H1 (cell line): ENCODE results near the gene MOCS1. TPM values are rescaled to one million over a fixed set of nuclear protein-coding genes. Genes with fewer than 3 reads are reported as not detected.

ENCODE experiments used
- polyA plus RNA-seq, 7 experiments: library from polyadenylated mRNA; depleted of rRNA in 3 of 7; stranded (reverse) in 5 of 7; unstranded in 2 of 7; fragments of >200 nt in 5 of 7; fragments of 200-250 nt in 2 of 7; gene quantifications; 1 replicate in 5 of 7; 2 replicates in 1 of 7; 4 replicates in 1 of 7; pipeline versions ENCODE4 v1.2.1 to v1.2.3, GENCODE V29; 2011 to 2013; ENCODE audit warnings: missing spikeins in 2 of 7, mixed read lengths in 2 of 7
- total RNA-seq: library from RNA; stranded (reverse); fragmentation: NEBNext Ultra II Directional; extraction: Animal tissue kit (Norgen Biotek cat#: 25700); gene quantifications from 2 replicates; pipeline ENCODE4 v1.2.1, GENCODE V29; 2021
- TF ChIP-seq, protein P1 (sequence below): fragments of 300-600 bp; sonication (generic); IDR thresholded peaks from 2 replicates; pipeline ENCODE4 v1.7.1; 2012; ENCODE audit warnings: low read length, moderate library complexity, mild to moderate bottlenecking, inconsistent platforms; ENCODE audit not compliant: insufficient replicate concordance
- TF ChIP-seq, protein P2 (sequence below), 3 experiments: IDR thresholded peaks; 1 replicate in 2 of 3; 2 replicates in 1 of 3; pipeline versions ENCODE4 v1.5.1 to v1.6.1; 2011; ENCODE audit warnings: low read length in 3 of 3, mild to moderate bottlenecking in 3 of 3, inconsistent platforms in 2 of 3, low read depth in 1 of 3, moderate library complexity in 1 of 3; ENCODE audit not compliant: insufficient read depth in 1 of 3; ENCODE audit errors: control extremely low read depth in 1 of 3

MOCS1 gene
- total and polyA plus RNA-seq, 2 of the 8 experiments (the other 6 are each of a cell fraction or from before 2014, with no cell fraction given): 13.4 to 19.7 TPM

DNA sequence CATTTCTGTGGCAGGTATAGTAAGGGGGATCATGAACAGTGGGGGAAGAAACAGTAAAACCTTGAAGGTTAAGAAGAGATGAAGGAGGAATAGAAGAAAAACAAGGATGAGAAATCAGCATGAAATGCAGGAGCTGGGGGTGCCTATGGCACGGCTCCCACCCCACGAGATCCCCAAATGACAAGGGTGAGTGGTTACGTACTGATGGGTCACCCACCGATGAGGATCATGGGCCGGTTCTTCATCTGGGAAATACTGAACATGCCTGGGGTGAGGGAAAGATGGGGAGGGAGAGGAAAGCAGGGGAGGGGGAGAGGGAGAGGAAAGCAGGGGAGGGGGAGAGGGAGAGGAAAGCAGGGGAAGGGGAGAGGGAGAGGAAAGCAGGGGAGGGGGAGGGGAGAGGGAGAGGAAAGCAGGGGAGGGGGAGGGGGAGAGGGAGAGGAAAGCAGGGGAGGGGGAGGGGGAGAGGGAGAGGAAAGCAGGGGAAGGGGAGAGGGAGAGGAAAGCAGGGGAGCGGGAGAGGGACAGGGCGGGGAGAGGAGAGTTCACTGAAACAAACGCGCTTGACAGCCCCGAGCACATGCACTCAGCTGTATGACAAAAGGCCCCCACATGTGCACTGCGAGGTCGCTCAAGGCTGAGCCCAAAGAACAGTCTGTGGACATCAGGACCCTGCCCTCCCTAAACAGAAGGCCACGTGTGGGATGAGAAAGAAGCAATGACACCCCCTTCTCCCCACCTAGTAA lies 25.3 kb downstream of the MOCS1 start (continued):
- TF ChIP-seq, protein P1, sequence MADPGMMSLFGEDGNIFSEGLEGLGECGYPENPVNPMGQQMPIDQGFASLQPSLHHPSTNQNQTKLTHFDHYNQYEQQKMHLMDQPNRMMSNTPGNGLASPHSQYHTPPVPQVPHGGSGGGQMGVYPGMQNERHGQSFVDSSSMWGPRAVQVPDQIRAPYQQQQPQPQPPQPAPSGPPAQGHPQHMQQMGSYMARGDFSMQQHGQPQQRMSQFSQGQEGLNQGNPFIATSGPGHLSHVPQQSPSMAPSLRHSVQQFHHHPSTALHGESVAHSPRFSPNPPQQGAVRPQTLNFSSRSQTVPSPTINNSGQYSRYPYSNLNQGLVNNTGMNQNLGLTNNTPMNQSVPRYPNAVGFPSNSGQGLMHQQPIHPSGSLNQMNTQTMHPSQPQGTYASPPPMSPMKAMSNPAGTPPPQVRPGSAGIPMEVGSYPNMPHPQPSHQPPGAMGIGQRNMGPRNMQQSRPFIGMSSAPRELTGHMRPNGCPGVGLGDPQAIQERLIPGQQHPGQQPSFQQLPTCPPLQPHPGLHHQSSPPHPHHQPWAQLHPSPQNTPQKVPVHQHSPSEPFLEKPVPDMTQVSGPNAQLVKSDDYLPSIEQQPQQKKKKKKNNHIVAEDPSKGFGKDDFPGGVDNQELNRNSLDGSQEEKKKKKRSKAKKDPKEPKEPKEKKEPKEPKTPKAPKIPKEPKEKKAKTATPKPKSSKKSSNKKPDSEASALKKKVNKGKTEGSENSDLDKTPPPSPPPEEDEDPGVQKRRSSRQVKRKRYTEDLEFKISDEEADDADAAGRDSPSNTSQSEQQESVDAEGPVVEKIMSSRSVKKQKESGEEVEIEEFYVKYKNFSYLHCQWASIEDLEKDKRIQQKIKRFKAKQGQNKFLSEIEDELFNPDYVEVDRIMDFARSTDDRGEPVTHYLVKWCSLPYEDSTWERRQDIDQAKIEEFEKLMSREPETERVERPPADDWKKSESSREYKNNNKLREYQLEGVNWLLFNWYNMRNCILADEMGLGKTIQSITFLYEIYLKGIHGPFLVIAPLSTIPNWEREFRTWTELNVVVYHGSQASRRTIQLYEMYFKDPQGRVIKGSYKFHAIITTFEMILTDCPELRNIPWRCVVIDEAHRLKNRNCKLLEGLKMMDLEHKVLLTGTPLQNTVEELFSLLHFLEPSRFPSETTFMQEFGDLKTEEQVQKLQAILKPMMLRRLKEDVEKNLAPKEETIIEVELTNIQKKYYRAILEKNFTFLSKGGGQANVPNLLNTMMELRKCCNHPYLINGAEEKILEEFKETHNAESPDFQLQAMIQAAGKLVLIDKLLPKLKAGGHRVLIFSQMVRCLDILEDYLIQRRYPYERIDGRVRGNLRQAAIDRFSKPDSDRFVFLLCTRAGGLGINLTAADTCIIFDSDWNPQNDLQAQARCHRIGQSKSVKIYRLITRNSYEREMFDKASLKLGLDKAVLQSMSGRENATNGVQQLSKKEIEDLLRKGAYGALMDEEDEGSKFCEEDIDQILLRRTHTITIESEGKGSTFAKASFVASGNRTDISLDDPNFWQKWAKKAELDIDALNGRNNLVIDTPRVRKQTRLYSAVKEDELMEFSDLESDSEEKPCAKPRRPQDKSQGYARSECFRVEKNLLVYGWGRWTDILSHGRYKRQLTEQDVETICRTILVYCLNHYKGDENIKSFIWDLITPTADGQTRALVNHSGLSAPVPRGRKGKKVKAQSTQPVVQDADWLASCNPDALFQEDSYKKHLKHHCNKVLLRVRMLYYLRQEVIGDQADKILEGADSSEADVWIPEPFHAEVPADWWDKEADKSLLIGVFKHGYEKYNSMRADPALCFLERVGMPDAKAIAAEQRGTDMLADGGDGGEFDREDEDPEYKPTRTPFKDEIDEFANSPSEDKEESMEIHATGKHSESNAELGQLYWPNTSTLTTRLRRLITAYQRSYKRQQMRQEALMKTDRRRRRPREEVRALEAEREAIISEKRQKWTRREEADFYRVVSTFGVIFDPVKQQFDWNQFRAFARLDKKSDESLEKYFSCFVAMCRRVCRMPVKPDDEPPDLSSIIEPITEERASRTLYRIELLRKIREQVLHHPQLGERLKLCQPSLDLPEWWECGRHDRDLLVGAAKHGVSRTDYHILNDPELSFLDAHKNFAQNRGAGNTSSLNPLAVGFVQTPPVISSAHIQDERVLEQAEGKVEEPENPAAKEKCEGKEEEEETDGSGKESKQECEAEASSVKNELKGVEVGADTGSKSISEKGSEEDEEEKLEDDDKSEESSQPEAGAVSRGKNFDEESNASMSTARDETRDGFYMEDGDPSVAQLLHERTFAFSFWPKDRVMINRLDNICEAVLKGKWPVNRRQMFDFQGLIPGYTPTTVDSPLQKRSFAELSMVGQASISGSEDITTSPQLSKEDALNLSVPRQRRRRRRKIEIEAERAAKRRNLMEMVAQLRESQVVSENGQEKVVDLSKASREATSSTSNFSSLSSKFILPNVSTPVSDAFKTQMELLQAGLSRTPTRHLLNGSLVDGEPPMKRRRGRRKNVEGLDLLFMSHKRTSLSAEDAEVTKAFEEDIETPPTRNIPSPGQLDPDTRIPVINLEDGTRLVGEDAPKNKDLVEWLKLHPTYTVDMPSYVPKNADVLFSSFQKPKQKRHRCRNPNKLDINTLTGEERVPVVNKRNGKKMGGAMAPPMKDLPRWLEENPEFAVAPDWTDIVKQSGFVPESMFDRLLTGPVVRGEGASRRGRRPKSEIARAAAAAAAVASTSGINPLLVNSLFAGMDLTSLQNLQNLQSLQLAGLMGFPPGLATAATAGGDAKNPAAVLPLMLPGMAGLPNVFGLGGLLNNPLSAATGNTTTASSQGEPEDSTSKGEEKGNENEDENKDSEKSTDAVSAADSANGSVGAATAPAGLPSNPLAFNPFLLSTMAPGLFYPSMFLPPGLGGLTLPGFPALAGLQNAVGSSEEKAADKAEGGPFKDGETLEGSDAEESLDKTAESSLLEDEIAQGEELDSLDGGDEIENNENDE: no peak
- TF ChIP-seq, protein P2, sequence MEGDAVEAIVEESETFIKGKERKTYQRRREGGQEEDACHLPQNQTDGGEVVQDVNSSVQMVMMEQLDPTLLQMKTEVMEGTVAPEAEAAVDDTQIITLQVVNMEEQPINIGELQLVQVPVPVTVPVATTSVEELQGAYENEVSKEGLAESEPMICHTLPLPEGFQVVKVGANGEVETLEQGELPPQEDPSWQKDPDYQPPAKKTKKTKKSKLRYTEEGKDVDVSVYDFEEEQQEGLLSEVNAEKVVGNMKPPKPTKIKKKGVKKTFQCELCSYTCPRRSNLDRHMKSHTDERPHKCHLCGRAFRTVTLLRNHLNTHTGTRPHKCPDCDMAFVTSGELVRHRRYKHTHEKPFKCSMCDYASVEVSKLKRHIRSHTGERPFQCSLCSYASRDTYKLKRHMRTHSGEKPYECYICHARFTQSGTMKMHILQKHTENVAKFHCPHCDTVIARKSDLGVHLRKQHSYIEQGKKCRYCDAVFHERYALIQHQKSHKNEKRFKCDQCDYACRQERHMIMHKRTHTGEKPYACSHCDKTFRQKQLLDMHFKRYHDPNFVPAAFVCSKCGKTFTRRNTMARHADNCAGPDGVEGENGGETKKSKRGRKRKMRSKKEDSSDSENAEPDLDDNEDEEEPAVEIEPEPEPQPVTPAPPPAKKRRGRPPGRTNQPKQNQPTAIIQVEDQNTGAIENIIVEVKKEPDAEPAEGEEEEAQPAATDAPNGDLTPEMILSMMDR (IDR thresholded peaks at IDR 0.05; ENCODE audit: control extremely low read depth in 1 of 3, insufficient read depth in 1 of 3, low read depth in 1 of 3, low read length in 3 of 3): no peak
- TF ChIP-seq, all 59 proteins: peak for 0
